ENCODE results near the gene STX19. TPM values are rescaled to one million over a fixed set of nuclear protein-coding genes. Genes with fewer than 3 reads are reported as not detected.

Gene STX19
- total RNA-seq, 3 donors from 2014 or later: 1.6 to 5.9 TPM; not detected in 1

DNA sequence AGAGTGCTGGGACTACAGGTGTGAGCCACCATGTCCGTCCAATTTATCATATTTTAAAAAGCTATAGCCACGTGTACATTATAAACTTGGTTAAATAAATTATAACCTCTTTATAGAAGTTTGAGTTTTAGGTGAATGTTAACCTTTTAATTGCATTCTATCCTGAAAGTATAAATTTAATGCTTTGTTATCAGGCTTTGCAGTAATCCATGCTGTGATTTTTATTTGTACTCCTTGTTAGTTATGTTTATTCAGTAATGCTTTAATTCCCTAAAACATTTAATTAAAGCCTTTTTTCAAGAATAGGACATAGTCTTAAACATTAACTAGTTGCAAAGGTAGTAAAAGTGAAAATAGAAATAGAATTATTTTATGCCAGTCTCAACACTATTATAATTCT is 36.8 kb downstream of the STX19 start:
- Histone ChIP-seq H3K27me3 (no peaks in the 10 kb centered on the region), H3K36me3 (no peaks in the 10 kb centered on the region), H3K4me1 (no peaks in the 10 kb centered on the region), H3K4me3 (no peak overlapping the region), H3K9me3 (no peaks in the 10 kb centered on the region), H3K27ac (no peak overlapping the region)
- intact Hi-C loops (cut with DNase I; ENCODE audit: low total_unique reads): no loop called here
- DNase-seq (ENCODE audit: low spot score in 2 of 2): no peak
- TF ChIP-seq POLR2AphosphoS5 (IDR thresholded peaks at IDR 0.05): no peak
- TF ChIP-seq POLR2A (IDR thresholded peaks at IDR 0.05): no peak
- TF ChIP-seq, protein P1, sequence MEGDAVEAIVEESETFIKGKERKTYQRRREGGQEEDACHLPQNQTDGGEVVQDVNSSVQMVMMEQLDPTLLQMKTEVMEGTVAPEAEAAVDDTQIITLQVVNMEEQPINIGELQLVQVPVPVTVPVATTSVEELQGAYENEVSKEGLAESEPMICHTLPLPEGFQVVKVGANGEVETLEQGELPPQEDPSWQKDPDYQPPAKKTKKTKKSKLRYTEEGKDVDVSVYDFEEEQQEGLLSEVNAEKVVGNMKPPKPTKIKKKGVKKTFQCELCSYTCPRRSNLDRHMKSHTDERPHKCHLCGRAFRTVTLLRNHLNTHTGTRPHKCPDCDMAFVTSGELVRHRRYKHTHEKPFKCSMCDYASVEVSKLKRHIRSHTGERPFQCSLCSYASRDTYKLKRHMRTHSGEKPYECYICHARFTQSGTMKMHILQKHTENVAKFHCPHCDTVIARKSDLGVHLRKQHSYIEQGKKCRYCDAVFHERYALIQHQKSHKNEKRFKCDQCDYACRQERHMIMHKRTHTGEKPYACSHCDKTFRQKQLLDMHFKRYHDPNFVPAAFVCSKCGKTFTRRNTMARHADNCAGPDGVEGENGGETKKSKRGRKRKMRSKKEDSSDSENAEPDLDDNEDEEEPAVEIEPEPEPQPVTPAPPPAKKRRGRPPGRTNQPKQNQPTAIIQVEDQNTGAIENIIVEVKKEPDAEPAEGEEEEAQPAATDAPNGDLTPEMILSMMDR (IDR thresholded peaks at IDR 0.05): no peak

DNA sequence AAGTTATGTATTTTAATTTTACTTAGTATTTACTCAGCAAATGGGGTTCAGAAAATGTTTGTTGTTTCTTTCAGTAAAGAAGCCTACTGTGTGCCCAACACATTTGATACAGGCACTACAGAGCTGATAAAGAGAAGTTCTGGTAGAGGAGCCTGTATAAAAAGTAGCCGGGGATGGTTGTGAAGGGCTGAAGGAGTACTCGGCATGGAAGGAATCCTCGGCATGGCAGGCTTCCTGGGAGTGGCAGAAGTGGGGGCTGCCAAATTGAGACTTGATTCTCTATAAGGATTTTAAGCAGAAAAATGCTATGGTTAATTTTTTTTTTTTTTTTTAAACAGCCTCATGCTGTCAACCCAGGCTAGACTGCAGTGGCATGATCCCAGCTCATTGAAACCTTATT is 39.2 kb downstream of the STX19 start:
- Histone ChIP-seq H3K4me3 (no peak overlapping the region), H3K36me3 (no peaks in the 10 kb centered on the region), H3K4me1 (no peaks in the 10 kb centered on the region), H3K27me3 (no peaks in the 10 kb centered on the region), H3K27ac (no peak overlapping the region), H3K9me3 (no peaks in the 10 kb centered on the region)
- intact Hi-C loops (cut with DNase I; ENCODE audit: low total_unique reads): no loop called here
- TF ChIP-seq, protein P1 (IDR thresholded peaks at IDR 0.05): no peak
- TF ChIP-seq POLR2A (IDR thresholded peaks at IDR 0.05) (no peak), POLR2AphosphoS5 (IDR thresholded peaks at IDR 0.05) (no peak)
- no peak for DNase-seq (ENCODE audit: low spot score in 2 of 2)

DNA sequence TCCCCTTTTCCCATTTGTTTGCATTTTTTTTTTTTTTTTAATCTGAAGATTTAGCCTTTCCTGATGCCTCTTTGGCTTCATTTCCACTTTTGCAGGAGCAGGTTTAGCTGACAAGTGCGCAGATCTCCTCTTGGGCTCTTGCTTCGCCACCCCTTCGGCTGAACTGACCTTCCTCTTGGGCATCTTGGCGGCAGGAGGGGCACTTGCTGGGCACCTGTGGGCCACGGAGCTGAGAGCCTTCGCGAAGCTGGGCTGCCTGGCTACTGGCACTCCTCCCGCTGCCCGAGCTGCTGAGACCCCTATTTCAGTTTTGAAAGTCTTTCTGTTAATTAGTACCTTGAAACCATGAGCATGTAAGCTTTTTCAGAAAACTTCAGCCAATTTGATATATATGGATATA is 39.6 kb downstream of the STX19 start:
- Histone ChIP-seq H3K27me3 (no peaks in the 10 kb centered on the region), H3K4me1 (no peaks in the 10 kb centered on the region), H3K27ac (no peak overlapping the region), H3K4me3 (no peak overlapping the region), H3K36me3 (no peaks in the 10 kb centered on the region), H3K9me3 (no peaks in the 10 kb centered on the region)
- TF ChIP-seq POLR2AphosphoS5 (IDR thresholded peaks at IDR 0.05): no peak
- TF ChIP-seq POLR2A (IDR thresholded peaks at IDR 0.05): no peak
- TF ChIP-seq, protein P1 (IDR thresholded peaks at IDR 0.05): no peak
- intact Hi-C loops (cut with DNase I; ENCODE audit: low total_unique reads): no loop called here
- no peak for DNase-seq (ENCODE audit: low spot score in 2 of 2)

DNA sequence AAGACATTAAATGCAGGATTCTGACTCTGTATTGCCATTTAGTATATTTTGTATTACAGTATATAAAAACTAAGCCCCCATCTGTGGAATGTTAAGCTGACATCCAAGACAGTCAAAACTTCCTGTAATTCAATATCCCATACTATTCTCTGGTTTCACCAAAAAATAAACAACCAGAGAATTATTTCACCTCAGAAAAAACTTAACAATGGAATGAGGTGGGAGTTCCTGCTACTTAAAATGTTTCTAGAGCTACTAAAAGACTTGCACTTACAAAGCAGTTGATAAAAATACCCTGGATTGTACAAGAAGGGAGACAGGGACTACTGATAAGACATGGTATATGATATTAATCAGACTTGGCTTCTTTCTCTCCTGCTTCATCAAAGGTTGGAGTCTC is 40.1 kb downstream of the STX19 start:
- DNase-seq (ENCODE audit: low spot score in 2 of 2): no peak
- Histone ChIP-seq H3K36me3 (no peaks in the 10 kb centered on the region), H3K4me3 (no peak overlapping the region), H3K4me1 (no peaks in the 10 kb centered on the region), H3K27ac (no peak overlapping the region), H3K27me3 (no peaks in the 10 kb centered on the region), H3K9me3 (no peaks in the 10 kb centered on the region)
- TF ChIP-seq, protein P1 (IDR thresholded peaks at IDR 0.05): no peak
- TF ChIP-seq POLR2AphosphoS5 (IDR thresholded peaks at IDR 0.05) (no peak), POLR2A (IDR thresholded peaks at IDR 0.05) (no peak)
- intact Hi-C loops (cut with DNase I; ENCODE audit: low total_unique reads): no loop called here

DNA sequence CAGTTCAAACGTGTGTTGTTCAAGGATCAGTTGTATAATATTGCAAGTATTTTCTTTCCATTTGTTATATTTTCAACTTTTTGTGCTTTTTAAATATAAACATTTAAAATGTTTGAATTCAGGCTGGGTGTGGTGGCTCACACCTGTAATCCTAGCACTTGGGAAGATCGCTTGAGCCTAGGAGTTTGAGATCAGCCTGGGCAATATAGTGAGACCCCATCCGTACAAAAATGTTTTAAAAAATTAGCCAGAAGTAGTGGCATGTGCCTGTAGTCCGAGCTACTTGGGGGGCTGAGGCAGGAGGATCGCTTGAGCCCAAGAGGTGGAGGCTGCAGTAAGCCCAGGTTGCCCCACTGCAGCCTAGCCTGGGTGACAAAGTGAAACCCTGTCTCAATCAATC is 43.8 kb downstream of the STX19 start:
- Histone ChIP-seq H3K27ac (no peak overlapping the region), H3K4me1 (no peaks in the 10 kb centered on the region), H3K36me3 (no peaks in the 10 kb centered on the region), H3K4me3 (no peak overlapping the region), H3K27me3 (no peaks in the 10 kb centered on the region), H3K9me3 (no peaks in the 10 kb centered on the region)
- intact Hi-C loops (cut with DNase I; ENCODE audit: low total_unique reads): no loop called here
- no peak for DNase-seq (ENCODE audit: low spot score in 2 of 2)
- no peak for TF ChIP-seq POLR2AphosphoS5 (IDR thresholded peaks at IDR 0.05)
- TF ChIP-seq, protein P1 (IDR thresholded peaks at IDR 0.05): no peak
- TF ChIP-seq POLR2A (IDR thresholded peaks at IDR 0.05): no peak

All from breast epithelium (tissue), 4 donors.